H1 (cell line): ENCODE data around the gene ATXN7. TPM values are rescaled to one million over a fixed set of nuclear protein-coding genes. Genes with fewer than 3 reads are reported as not detected.

Experiments
- ASH2L ChIP-seq: fragments of 200-600, 300-600 bp; sonication (generic); IDR thresholded peaks from one replicate; pipeline ENCODE4 v1.7.1; 2017; ENCODE audit warnings: low read length
- GABPA ChIP-seq: IDR thresholded peaks from 2 replicates; pipeline ENCODE4 v1.6.1; 2011; ENCODE audit warnings: mild to moderate bottlenecking, low read length, moderate library complexity, borderline replicate concordance; ENCODE audit not compliant: insufficient read depth
- GTF2F1 ChIP-seq: IDR thresholded peaks from 2 replicates; pipeline ENCODE4 v1.6.1; 2012; ENCODE audit warnings: low read depth, low read length, improper control_type of control experiment, borderline replicate concordance
- MAFK ChIP-seq: IDR thresholded peaks from 2 replicates; pipeline ENCODE4 v1.6.1; 2012; ENCODE audit warnings: low read depth, mild to moderate bottlenecking, improper control_type of control experiment, low read length
- RXRA ChIP-seq: IDR thresholded peaks from 2 replicates; pipeline ENCODE4 v1.6.1; 2011; ENCODE audit warnings: low read depth, mild to moderate bottlenecking, low read length, moderate library complexity; ENCODE audit not compliant: insufficient read depth
- SP4 ChIP-seq: IDR thresholded peaks from 2 replicates; pipeline ENCODE4 v1.6.1; 2012; ENCODE audit warnings: low read length, inconsistent platforms
- ZNF274 ChIP-seq: IDR thresholded peaks from 2 replicates; pipeline ENCODE4 v1.7.0; 2012; ENCODE audit warnings: low read length, borderline replicate concordance; ENCODE audit errors: extremely low read depth
- polyA plus RNA-seq, 7 experiments: library from polyadenylated mRNA; depleted of rRNA in 3 of 7; stranded (reverse) in 5 of 7; unstranded in 2 of 7; fragments of >200 nt in 5 of 7; fragments of 200-250 nt in 2 of 7; gene quantifications; 1 replicate in 5 of 7; 2 replicates in 1 of 7; 4 replicates in 1 of 7; pipeline versions ENCODE4 v1.2.1 to v1.2.3, GENCODE V29; 2011 to 2013; ENCODE audit warnings: missing spikeins in 2 of 7, mixed read lengths in 2 of 7
- total RNA-seq: library from RNA; stranded (reverse); fragmentation: NEBNext Ultra II Directional; extraction: Animal tissue kit (Norgen Biotek cat#: 25700); gene quantifications from 2 replicates; pipeline ENCODE4 v1.2.1, GENCODE V29; 2021
- TF ChIP-seq, protein P1 (sequence below), 3 experiments: IDR thresholded peaks; 1 replicate in 2 of 3; 2 replicates in 1 of 3; pipeline versions ENCODE4 v1.5.1 to v1.6.1; 2011; ENCODE audit warnings: low read length in 3 of 3, mild to moderate bottlenecking in 3 of 3, inconsistent platforms in 2 of 3, low read depth in 1 of 3, moderate library complexity in 1 of 3; ENCODE audit not compliant: insufficient read depth in 1 of 3; ENCODE audit errors: control extremely low read depth in 1 of 3

ATXN7 gene
- total and polyA plus RNA-seq, 2 of the 8 experiments (the other 6 are each of a cell fraction or from before 2014, with no cell fraction given), result 15.5 to 16.8 TPM

DNA sequence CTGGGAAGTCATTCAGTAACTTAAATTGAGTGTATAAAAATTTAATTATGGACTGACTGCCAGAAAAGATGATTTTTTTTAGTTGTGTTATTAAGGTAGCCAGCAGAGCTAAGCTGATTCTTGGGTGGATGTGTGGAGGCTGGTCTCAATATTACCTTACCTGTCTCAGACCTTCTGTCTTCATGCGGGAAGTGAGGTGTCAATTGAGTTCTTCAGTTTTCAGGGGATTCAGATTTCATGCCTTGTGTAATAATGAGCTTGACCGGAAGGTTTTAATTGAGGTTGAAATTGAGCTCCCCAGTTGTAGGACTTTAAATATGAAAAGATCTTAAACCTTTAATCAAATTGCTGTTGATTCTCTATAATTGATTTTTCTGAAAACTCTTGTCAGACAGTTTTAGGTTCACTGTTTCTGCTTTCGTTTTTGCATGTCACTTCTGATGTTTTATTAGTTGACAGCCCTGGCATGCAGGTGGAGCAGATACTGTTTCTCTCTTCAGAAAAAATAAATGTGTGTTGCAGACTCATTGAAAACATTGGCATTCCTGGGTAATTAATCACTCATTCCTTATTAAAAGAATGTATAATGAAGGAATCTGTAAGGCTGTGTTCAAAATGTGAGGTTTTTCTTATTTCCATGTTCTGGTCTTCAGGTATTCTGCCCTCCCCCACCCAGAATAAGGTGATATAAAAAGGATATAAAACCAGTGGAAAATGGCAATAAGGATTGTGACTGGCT, 105.1 kb downstream of the ATXN7 start (continued):
- TF ChIP-seq, protein P1, sequence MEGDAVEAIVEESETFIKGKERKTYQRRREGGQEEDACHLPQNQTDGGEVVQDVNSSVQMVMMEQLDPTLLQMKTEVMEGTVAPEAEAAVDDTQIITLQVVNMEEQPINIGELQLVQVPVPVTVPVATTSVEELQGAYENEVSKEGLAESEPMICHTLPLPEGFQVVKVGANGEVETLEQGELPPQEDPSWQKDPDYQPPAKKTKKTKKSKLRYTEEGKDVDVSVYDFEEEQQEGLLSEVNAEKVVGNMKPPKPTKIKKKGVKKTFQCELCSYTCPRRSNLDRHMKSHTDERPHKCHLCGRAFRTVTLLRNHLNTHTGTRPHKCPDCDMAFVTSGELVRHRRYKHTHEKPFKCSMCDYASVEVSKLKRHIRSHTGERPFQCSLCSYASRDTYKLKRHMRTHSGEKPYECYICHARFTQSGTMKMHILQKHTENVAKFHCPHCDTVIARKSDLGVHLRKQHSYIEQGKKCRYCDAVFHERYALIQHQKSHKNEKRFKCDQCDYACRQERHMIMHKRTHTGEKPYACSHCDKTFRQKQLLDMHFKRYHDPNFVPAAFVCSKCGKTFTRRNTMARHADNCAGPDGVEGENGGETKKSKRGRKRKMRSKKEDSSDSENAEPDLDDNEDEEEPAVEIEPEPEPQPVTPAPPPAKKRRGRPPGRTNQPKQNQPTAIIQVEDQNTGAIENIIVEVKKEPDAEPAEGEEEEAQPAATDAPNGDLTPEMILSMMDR (IDR thresholded peaks at IDR 0.05; ENCODE audit: control extremely low read depth in 1 of 3, insufficient read depth in 1 of 3, low read depth in 1 of 3, low read length in 3 of 3), result no peak
- TF ChIP-seq ZNF274 (no peak), RXRA (no peak), ASH2L (no peak), SP4 (no peak), GTF2F1 (no peak), GABPA (no peak), MAFK (no peak)
